SIG-M5 treated with dmso at 0.1 percent for 504 hours (cell line): ENCODE data around the gene RAB7A.
A peak's percentile ranks its signal among the peaks of the same experiment; 100 is the strongest.

Experiments used
- DNase-seq: peaks from one replicate; lab custom pipeline; 2025; ENCODE audit not compliant: unreplicated experiment; lab: John Stamatoyannopoulos, UW

Gene RAB7A

DNA sequence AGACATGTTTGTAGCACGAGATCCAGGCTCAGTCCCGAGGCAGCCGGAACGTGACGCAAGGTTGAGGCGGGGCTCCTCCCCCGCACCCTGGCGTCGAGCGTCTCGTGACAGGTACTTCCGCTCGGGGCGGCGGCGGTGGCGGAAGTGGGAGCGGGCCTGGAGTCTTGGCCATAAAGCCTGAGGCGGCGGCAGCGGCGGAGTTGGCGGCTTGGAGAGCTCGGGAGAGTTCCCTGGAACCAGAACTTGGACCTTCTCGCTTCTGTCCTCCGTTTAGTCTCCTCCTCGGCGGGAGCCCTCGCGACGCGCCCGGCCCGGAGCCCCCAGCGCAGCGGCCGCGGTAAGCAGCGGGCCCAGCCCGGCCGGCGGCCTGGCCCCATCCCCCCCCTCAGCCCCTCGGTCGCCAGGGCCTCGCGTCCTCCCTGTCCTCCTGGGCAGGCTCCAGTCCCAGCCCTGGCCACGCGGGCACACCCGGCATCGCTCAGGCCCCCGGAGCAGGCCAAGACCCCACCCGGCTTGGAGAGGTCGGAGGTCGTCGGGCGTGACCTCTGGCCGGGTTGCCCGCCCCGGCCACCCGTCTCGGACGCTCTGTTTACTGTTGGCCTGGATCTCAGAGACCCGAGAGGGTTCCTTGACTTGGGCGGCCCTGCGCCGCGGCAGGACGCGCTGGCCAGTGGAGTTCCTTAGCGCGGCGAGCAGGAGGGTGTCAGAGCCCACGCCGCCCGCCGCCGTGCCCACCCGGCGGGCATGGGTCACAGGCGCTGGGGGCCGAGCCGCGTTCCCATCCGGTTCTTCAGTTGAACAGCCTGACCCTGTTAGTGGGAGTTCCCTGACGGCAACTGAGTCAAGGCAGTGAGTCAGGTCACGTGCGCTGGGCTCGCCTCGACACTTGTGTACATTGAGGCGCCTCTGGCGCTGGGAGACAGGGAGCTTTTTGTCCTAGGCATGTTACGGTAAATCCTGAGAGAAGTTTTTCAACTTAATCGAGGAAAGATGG, at the start of gene RAB7A:
Gene RAB7A, plus strand, starts transcription at position 161 of the 994 bp plus-strand sequence. CDS start 69,185 bp downstream, outside the sequence.
- peak; percentile 99 for DNase-seq

DNA sequence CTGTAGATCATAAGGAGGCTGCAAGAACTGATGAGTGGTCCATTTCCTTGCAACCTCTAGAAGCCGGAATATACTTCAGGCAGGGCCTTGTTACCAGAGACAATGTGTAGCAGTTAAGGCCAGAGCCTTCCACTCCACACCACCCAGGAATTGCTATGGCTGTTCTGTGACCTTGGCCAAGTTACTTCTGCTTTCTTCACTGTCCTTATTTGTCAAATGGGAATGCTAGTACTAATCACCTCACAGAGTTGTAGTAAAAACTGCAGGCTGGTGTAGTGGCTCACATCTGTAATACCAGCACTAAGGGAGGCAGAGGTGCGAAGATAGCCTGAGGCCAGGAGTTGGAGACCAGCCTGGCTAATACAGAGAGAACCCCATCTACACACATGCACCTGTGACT, 46.6 kb upstream of the RAB7A start:
- peak; percentile 38 for DNase-seq

DNA sequence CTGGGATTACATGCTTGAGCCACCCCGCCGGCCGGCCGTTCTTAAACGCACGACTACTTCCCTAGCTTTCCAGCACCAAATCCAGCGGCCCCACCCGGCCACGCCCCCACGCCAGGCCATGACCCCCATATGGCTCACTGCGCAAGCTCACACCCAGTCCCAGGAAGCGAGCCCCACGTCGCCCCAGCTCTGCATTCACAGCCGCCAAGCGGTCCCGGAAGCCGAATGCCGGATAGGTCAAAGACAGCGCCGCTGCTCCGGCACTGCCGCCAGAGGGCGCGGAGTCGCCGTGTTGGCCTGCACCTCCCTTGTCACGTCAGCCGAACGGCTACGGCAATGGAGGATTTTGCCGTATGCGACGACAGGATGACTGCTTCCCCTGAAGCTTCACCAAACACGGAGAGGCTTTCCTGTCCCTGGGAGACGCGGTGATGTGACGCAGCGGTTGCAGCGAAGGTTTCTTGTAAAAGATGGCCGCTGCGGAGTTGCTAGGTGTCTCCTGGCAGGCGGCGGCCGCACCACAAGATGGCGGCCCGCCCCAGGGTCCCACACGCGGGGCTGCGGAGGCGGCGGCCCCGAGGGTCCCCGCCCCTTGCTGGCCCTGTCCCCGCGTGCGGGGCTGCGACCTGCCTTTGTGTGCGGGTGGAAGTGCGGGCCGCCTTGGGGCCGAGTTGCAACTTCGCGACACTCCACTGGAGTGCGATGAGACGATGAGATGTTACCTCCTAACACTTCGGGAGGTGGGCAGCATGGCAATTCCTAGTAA, 45.2 kb upstream of the RAB7A start:
- peak; percentile 98 for DNase-seq

DNA sequence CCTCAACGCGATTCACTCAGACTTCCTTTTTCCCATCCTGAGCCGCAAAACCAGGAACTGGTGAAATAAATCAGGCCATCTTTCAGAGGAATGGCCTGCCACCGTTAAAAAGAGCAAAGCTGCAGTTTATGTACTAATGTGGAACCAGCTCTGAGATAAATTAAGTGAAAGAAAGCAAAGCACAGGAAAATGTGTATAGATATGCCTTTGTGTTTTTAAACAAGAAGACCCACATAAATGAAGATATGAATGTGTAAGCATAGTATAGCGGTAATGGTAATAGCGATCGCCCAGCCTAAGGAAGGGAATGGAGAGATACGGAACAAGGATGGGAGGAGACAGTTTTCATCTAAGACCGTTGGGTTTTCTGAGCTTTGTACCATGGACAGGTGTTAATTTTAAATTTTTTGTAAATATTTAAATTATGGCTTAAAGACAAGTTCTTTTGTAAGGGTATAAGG, 44.6 kb upstream of the RAB7A start:
- no peak for DNase-seq

DNA sequence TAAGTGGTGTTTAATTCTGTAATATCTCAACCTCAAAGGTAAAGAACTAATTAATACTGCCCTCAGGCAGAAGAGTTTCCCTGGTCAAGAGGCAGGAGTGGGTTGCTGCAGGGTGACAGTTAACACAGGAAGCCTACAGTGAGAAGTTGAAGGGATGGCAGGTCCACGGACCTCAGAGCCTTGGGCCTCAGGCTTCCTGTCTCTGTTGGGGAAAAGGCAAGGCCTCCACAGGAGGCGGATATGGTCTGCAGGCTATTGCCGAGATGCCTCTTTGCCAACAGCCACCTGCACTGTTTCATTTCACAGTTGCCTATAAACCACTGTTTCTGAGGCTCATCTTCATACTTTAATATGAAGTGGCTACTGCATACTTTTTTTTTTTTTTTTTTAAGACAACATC, 42.0 kb upstream of the RAB7A start:
- no peak for DNase-seq

DNA sequence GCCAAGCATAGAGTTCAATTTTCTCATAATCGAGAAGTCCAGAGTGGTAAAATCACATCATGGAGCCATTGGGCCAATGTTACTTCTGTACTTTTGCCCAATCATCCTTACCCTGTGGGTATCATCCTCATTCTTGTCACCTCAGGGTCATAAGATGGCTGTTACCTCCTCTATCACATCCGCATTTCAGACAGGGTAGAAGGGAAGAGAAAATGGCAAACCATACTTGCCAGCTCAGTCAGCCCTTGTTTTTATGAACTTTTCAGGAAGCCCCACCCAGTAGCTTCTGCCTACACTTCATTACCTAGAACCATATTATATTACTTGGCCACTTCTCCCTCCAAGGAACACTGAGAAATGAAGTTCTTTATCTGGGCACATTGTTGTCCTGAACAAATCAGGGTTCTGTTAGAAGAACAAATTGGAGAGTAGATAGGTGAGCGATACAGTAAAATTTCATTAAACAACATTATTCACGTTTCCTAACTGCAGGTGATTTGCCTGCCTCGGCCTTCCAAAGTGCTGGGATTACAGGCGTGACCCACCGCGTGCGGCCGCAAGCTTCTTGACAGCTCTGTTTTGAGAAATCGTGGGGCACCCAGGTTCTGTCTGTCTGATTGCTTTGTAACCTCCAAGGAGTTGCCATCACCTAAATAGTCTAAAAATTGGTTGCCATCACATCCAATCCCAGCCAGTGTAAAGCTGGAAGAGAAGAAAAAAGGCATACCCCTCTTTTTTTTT, 40.8 kb upstream of the RAB7A start:
- peak; percentile 45 for DNase-seq

DNA sequence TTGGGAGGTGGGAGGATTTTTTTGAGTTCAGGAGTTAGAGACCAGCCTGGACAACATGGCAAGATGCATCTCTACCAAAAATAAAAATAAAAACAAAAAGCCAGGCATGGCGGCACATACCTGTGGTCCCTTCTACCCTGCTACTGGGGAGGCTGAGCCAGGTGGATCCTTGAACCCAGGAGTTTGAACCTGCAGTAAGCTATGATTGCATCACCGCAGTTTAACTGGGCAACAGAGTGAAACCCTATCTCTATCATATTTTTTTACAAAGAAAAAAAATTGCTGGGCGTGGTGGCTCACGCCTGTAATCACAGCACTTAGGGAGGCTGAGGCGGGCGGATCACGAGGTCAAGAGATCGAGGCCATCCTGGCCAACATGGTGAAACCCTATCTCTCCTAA, 39.5 kb upstream of the RAB7A start:
- DNase-seq, result no peak

DNA sequence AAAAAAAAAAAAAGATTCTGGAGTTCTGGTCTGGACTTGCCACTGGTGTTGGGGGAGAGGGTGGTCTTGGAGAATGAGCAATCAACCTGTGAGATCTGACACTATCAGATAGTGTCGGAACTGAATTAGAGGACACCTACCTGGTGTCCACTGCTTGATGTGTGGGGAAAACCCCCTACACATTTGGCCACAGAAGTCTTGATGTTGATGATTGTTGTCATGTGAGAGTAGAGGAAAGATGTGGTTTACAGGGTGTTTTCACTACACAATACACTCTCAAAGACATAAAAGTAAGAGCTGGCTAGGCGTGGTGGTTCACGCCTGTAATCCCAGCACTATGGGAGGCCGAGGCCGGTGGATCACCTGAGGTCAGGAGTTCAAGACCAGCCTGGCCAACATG, 36.9 kb upstream of the RAB7A start:
- DNase-seq, result no peak

DNA sequence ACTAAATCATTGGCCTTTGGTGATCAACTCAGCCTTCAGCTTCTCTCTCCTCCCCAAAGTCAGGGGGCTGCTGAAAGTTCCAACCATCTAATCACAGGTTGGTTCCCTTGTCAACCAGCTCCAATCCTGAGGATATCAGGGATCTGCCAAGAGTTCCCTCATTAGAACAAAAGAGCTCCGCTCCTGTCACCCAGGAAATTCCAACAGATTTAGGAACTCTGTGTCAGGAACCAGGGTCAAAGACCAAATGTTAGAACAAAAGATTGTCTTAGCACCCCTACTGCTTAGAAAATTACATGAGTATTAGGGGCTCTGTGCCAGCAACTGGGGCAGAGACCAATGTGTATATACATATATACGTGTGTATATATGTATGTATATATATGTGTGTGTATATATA, 32.3 kb upstream of the RAB7A start:
- no peak for DNase-seq

DNA sequence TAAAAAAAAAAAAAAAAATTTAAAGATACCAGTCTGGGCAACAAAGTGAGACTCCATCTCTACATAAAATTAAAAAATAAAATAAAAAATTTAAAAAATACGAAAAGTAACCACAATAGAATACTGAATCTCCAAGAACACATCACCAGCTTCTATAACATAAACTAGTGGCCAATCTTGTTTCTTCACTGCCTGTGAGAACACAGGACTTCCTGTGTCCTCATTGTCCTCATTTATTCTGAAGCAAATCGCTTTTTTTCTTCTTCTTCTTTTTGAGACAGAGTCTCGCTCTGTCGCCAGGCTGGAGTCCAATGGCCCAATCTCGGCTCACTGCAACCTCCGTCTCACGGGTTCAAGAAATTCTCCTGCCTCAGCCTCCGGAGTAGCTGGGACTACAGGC, 28.6 kb upstream of the RAB7A start:
- no peak for DNase-seq

DNA sequence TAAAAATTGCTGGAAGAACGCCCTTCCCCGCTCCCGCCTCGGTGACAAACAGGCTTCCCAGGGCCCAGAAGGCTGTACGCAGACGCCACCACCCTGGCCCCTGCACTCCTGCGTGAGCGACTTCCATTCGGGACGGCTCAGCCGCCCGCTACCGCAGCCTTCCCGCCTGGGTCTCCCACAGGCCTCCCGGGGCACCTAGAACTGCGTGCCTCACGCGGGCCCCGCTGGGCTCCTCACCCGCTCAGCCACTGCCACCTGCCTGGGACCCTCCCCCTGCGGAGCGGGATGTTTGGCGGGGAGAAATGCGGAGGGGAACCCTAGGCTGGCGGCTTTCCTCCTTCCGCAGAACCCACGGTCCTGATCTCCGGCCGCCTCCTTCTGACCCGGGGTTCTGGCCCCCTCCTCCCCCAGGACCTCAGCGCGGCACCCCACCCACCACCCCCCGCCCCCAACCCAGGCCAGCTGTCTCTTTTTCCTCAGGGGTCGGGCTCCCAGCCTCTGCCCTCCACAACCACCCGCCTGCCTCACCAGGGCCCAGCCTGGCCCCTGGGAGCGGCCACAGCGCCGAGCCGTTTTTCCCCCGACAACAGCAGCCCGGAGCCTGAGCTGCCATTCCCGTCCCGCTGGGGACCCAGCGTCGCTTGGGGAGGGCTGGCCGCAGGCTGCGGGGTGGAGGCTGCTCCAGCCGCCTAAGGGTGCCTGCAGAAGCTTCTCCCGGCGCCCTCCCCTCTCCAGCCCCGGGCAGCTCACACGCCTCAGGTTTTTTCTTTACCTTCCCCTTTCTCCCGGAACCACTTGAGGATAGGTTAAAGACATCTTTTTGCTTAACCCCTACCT, 27.6 kb upstream of the RAB7A start:
- DNase-seq, result no peak

DNA sequence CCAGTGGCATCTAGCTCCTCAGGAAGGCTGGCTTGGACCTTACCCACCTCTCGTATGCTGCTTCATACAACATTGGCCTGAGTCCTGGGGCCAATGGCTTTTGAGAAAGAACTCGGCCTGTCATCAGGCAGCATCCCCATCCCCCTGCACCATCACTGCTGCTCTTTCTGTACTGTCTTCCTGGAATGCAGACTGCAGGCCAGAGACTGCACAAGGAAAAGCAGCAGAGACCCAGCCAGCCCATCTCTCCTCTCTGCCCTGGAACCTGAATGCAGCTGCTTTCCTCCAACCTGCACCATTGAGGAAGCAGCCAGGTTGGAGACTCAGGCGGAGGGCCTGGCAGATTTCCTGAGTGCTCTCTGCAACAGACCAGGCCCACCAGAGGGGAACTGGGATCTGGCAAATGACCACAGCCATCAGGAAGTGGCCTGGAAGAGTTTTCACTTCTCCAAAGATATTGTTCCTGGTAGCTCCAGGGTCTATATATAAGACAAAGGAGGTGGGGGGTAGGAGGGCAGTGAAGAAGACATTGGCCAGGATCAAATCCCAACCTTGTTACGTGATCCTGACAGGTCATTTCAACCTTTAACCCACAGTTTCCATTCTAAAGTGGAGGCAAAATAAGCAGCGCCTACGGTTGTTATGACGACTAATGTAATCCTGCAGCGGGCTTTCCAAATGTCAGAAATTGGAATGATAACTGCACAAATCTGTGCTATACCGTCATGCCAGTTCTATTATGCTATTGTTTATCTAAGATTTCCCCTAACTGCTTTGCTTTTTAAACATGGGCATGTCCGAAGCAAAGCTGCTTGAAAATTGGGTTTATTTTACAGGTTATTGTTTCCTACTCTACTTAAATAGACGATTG, 24.4 kb upstream of the RAB7A start:
- DNase-seq, result no peak

DNA sequence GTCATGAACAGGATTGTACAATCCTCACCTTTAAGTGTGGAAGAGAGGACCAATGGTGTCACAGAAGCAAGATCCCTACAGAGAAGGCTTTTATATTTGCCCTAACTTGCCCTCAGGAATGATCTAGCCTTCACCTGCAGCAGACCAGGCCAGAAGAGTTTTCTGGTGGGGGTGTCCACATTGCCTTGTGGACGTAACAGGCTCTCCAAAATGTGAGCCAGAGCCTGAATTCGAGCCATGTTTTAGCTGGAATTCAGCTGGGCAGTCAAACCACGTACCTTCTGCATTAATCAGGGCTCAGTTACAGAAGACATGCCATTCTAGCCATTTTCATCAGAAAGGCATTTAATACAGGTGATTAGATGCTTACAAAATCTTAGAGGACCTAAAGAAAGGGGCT, 23.6 kb upstream of the RAB7A start:
- no peak for DNase-seq

DNA sequence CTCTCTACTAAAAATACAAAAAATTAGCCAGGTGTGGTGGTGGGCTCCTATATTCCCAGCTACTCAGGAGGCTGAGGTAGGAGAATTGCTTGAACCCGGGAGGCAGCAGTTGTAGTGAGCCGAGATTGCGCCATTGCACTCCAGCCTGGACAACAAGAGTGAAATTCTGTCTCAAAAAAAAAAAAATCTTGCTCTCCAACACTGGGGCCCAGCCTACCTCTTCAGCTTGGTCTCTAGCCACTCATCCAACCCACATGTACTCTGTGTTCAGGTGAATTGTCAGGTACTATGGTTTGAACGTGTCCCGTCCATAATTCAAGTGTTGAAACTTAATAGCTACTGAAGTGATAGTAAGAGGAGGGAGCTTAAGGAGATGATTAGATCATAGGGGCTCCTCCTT, 22.4 kb upstream of the RAB7A start:
- no peak for DNase-seq

DNA sequence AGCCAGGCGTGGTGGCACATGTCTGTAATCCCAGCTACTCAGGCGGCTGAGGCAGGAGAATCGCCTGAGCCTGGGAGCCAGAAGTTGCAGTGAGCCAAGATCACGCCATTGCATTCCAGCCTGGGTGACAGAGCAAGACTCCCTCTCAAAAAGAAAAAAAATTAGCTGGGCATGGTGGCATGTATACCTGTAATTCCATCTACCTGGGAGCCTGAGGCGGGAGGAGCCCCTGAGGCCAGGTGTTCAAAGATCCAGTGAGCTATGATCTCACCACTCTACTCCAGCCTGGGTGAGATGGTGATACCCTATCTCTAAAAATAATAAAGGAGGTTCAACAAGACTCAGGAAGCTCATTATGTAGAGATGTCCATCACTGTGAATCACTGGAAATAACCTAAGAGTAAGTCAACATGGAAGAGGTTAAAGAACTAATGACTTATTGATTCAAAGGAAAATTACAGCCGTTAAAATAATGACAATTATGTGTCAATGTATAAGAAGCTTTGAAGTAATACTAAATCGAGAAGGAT, 19.8 kb upstream of the RAB7A start:
- DNase-seq, result no peak

DNA sequence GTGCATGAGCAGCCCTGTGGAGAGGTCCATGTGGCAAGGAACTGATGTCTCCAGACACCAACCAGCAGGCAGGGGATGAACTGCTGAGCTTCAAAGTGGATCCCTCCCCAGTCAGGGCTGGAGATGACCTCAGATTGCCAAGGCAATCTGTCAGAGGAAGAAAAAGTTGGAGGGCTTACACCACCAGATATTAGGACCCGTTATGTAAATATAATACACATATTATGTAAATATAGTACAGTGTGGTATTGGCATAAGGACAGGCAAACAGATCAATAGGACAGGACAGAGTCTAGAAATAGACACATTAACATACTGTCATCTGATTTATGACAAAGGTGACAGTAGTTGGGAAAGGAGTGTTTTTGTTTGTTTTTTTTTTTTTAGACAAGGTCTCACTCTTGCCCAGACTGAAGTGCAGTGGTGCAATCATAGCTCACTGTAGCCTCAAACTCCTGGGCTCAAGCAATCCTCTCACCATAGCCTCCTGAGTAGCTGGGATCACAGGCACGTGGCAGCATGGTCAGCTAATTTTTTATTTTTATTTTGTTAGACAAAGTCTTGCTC, 18.0 kb upstream of the RAB7A start:
- DNase-seq, result no peak

DNA sequence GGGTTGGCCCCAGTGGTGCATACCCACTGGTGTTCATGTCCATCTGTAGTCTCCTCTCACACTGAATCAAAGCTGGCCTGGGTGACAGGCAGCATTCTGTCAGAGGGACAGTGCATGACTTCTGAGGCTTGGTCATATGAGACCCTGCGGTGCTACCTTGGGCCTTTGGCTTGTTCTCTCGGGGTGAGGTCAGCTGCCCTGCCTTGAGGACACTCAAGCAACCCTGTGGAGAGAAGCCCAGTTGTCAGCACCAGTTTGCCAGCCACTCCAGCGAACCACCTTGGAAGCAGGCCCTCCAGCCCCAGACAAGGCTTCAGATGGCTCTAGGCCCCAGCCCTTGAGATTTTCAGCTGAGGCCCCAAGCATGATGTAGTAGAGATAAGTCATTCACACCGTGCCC, 16.9 kb upstream of the RAB7A start:
- no peak for DNase-seq

DNA sequence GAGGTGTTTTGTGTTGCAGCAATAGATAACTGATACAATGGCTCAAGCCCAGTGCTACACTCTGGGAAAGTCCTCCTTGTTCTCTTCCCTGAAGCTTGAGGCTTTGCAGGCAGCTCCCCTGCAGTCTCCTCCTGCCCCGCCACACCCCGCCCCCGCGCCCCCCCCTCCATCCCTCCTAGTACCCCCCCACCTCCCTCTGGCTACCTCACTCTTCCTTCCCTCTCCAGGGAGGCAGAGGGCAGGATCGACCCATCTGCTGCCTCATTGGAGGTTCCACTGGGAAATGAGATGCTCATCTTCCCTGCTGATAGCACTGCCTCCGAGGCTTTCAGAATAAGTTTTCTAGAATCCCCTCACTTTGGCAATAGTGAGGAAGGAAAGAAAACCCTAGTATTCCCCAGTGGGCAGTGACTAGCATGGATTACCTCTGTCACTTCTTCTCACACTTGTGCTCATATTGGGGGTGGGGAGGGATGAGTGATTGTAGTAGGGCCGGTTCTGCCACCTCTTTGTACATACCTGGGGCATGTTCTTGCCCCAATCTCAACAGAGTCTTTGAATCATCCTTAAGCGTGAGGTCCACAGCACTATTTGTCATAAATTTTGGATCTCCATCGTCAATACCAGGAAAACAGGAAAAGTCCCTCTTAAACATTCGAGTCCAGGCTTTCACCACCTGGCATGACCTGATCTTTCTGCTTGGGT, 16.3 kb upstream of the RAB7A start:
- DNase-seq, result peak; percentile 18
